Uterus (tissue), 4 donors: Measurements from ENCODE around the gene TEX14. TPM values are rescaled to one million over a fixed set of nuclear protein-coding genes. Genes with fewer than 3 reads are reported as not detected.

ENCODE experiments used
- DNase-seq, 2 donors: peaks; one replicate each; pipeline ENCODE4 v3.0.0-alpha.2; 2019 to 2020
- H3K27ac ChIP-seq, 2 donors: fragments of 200-600 bp; sonication (generic); 1 replicate in 1 of 2; 2 replicates in 1 of 2; pipeline ENCODE4 v1.5.1; 2016 to 2018
- H3K27me3 ChIP-seq, 2 donors: fragments of 200-600 bp; sonication (generic); one replicate each; pipeline ENCODE4 v1.5.1; 2018 to 2019; ENCODE audit warnings: control low read depth in 1 of 2
- H3K36me3 ChIP-seq, 2 donors: fragments of 200-600 bp; sonication (generic); one replicate each; pipeline ENCODE4 v1.5.1; 2019; ENCODE audit warnings: control low read depth in 1 of 2
- H3K4me1 ChIP-seq, 2 donors: fragments of 200-600 bp; sonication (generic); one replicate each; pipeline ENCODE4 v1.5.1; 2018 to 2019; ENCODE audit warnings: control low read depth in 1 of 2
- H3K4me3 ChIP-seq, 2 donors: fragments of 200-600 bp; sonication (generic); 1 replicate in 1 of 2; 2 replicates in 1 of 2; pipeline ENCODE4 v1.5.1; 2018 to 2019; ENCODE audit warnings: mild to moderate bottlenecking in 1 of 2
- H3K9me3 ChIP-seq, 2 donors: fragments of 200-600 bp; sonication (generic); one replicate each; pipeline ENCODE4 v1.5.1; 2019; ENCODE audit warnings: control low read depth in 1 of 2
- POLR2A ChIP-seq, 2 donors: fragments of 450-650 bp; IDR thresholded peaks; one replicate each; pipeline ENCODE4 v1.6.1; 2016; ENCODE audit warnings: antibody characterized with exemption in 2 of 2, mild to moderate bottlenecking in 1 of 2, moderate library complexity in 1 of 2
- intact Hi-C: fragments of 100-400 bp; cut with DNase I; formaldehyde crosslinking; loops from one replicate; pipeline ENCODE4 v1.15.1; 2023; ENCODE audit warnings: low total_unique reads
- total RNA-seq, 4 donors: library from RNA; depleted of rRNA in 3 of 4; stranded (reverse); fragments of >200 nt in 3 of 4; gene quantifications; one replicate each; pipeline versions ENCODE4 v1.1.0 to v1.2.4, GENCODE V29; 2014 to 2023
- TF ChIP-seq, protein P1 (sequence below), 4 experiments: fragments of 200-600 bp in 2 of 4; fragments of 450-650 bp in 2 of 4; sonication (generic) in 2 of 4; IDR thresholded peaks; one replicate each; pipeline ENCODE4 v1.5.1; 2016 to 2019; ENCODE audit warnings: antibody characterized with exemption in 4 of 4, mild to moderate bottlenecking in 2 of 4, moderate library complexity in 1 of 4
- donor health status: DM: yes; HTN: yes; CAD: no.

TEX14 gene
- total RNA-seq, 4 donors from 2014 or later: 0.28 to 0.55 (median 0.29) TPM; not detected in 1

DNA sequence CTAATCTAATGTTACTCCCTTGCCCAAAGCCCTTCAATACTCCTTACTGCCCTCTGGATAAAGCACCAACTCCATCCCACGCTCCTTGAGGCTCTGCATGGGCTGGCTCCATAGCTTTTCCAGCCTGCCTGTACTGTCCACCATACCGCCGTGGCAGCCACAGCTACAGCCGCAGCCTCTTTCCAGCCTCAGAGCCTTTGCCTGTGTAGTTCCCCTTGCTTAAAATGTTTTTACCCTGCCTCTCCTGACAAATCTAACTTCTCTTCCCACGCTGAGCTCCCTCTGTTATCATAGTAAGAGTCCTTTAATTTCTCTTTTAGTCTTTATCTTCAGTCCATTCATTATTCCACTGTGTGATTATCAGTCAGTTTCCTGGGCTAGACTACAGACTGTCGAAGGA lies 22.0 kb downstream of the TEX14 start:
- Histone ChIP-seq H3K4me3 (no peak overlapping the region), H3K27ac (no peak overlapping the region), H3K4me1 (no peaks in the 10 kb centered on the region), H3K27me3 (no peaks in the 10 kb centered on the region), H3K36me3 (no peaks in the 10 kb centered on the region), H3K9me3 (no peaks in the 10 kb centered on the region)
- intact Hi-C loops: no loop called here
- no peak for DNase-seq
- TF ChIP-seq, protein P1, sequence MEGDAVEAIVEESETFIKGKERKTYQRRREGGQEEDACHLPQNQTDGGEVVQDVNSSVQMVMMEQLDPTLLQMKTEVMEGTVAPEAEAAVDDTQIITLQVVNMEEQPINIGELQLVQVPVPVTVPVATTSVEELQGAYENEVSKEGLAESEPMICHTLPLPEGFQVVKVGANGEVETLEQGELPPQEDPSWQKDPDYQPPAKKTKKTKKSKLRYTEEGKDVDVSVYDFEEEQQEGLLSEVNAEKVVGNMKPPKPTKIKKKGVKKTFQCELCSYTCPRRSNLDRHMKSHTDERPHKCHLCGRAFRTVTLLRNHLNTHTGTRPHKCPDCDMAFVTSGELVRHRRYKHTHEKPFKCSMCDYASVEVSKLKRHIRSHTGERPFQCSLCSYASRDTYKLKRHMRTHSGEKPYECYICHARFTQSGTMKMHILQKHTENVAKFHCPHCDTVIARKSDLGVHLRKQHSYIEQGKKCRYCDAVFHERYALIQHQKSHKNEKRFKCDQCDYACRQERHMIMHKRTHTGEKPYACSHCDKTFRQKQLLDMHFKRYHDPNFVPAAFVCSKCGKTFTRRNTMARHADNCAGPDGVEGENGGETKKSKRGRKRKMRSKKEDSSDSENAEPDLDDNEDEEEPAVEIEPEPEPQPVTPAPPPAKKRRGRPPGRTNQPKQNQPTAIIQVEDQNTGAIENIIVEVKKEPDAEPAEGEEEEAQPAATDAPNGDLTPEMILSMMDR (IDR thresholded peaks at IDR 0.05): no peak
- TF ChIP-seq POLR2A (IDR thresholded peaks at IDR 0.05): no peak

DNA sequence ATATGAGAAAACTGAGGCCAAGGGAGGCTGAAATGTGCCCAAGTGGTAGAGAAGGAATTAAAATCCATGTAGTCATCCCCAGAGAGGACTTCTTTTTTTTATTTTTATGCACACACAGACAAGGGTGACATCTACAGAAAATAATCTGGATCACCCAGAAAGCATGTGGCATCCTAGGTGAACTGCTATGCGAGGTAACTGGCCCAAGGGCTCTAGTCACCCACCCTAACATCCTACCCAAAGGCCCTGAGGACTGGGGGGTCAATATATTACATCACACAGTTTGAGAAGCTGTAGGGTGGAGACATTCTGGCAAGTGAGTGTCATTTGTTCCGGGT lies 23.3 kb downstream of the TEX14 start:
- Histone ChIP-seq H3K36me3 (no peaks in the 10 kb centered on the region), H3K9me3 (no peaks in the 10 kb centered on the region), H3K27ac (no peak overlapping the region), H3K4me3 (no peak overlapping the region), H3K4me1 (no peaks in the 10 kb centered on the region), H3K27me3 (no peaks in the 10 kb centered on the region)
- intact Hi-C loops: no loop called here
- no peak for DNase-seq
- TF ChIP-seq, protein P1 (IDR thresholded peaks at IDR 0.05): no peak
- no peak for TF ChIP-seq POLR2A (IDR thresholded peaks at IDR 0.05)

DNA sequence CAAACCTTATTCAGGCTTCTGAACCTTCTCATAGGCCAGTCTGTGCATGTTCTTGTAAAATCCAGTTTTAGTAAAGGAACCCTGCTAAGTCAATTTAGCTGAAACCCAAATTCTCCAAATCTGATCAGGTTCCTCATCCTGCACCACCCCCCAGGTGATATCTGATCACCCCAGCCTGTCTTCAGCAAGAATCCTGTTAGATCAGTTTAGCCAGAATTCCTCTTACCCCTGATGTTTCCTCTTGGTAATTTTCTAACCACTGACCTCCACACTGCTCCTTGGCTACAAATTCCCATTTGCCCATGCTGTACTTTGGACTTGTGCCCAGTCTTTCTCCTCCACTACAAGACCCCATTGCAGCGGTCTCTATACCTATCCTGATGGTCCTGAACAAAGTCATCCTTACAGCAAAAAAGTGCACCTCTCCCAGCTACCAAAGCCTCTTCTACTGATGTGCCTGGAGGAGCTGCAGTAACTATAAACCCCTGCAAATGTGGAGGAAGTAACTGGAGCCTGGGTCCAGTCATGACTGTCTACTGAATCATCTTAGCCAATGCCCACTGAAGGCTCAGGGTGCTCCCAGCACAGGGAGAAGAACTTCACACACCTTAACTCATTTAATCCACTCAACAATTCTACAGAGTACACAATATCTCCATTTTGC lies 23.8 kb downstream of the TEX14 start:
- Histone ChIP-seq H3K4me3 (no peak overlapping the region), H3K36me3 (no peaks in the 10 kb centered on the region)
- intact Hi-C loops: no loop called here

DNA sequence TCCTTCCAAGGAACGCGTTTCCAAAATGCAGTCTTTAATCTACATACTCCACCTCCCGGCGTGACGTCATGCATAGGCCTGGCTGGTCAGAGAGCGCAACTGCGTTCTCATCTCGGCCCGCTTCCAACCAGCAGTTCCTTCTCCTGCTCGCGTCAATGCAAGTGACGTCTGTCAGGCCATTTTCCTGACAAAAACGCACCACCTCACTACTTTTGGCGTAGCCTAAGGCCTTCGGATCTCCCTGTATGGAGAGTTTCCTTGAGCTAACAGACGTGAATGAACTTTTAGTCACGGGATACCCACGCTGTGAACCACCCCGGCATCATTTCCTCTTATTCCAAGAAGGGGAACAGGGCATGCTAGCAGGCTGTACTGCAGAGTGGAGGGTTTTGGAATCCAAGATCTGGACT lies 25.0 kb downstream of the TEX14 start:
- no peak overlapping the region for H3K27ac ChIP-seq
- intact Hi-C loops: no loop called here
- no peaks in the 10 kb centered on the region for H3K36me3 ChIP-seq
- no peaks in the 10 kb centered on the region for H3K27me3 ChIP-seq
- H3K9me3 ChIP-seq: no peaks in the 10 kb centered on the region
- no peaks in the 10 kb centered on the region for H3K4me1 ChIP-seq
- peak overlapping the region in 1 of 2 donors; percentile 14 for H3K4me3 ChIP-seq
- TF ChIP-seq, protein P1 (IDR thresholded peaks at IDR 0.05): no peak
- TF ChIP-seq POLR2A (IDR thresholded peaks at IDR 0.05): no peak
- peak; percentile 44 to 48 for DNase-seq

More for the DNA sequence above, 23.8 kb downstream of the TEX14 start:
- TF ChIP-seq, protein P1 (IDR thresholded peaks at IDR 0.05): no peak
- no peak for TF ChIP-seq POLR2A (IDR thresholded peaks at IDR 0.05)
- Histone ChIP-seq H3K4me1 (no peaks in the 10 kb centered on the region), H3K27me3 (no peaks in the 10 kb centered on the region), H3K9me3 (no peaks in the 10 kb centered on the region), H3K27ac (no peak overlapping the region)
- DNase-seq: no peak

DNA sequence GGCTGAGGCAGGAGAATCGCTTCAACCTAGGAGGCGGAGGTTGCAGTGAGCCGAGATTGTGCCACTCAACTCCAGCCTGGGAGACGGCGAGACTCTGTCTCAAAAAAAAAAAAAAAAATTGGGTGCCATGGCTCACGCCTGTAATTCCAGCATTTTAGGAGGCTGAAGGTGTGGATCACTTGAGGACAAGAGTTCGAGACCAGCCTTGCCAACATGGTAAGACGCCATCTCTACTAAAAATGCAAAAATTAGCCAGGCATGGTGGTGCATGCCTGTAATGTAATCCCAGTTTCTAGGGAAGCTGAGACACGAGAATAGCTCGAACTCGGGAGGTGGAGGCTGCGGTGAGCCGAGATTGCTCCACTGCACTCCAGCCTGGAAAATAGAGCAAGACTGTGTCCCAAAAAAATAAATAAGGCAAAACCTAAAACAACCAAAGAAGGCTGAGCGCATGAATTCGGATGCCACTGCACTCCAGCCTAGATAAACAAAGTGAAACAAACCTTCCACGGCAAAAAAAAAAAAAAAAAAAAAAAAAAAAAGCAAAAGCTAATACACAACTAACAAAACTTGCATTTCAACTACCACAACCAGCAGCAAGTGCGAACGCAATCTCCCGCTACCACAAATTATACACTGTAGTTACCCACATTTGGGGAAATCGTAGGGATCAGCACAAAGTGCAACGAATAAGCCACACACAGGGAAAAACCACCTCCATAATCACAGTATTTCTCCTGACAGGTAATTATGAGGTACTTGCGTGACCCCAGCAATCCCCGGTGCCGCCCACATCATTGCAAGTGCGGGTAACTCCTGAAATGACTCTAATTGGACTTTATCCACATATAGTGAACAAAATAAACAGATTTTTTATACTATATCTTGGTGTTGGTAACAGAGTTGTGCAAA lies 25.6 kb downstream of the TEX14 start:
- peak overlapping the region in 1 of 2 donors; percentile 14 for H3K4me3 ChIP-seq
- no peak overlapping the region for H3K27ac ChIP-seq
- no peaks in the 10 kb centered on the region for H3K9me3 ChIP-seq
- intact Hi-C loops: no loop called here
- H3K27me3 ChIP-seq: no peaks in the 10 kb centered on the region
- H3K4me1 ChIP-seq: no peaks in the 10 kb centered on the region
- no peaks in the 10 kb centered on the region for H3K36me3 ChIP-seq
- DNase-seq: no peak
- TF ChIP-seq, protein P1 (IDR thresholded peaks at IDR 0.05): no peak
- no peak for TF ChIP-seq POLR2A (IDR thresholded peaks at IDR 0.05)
